GM10266 (cell line): ENCODE results near the gene TFAP2E.

Experiments
- DNase-seq: peaks from one replicate; pipeline ENCODE4 v3.0.0; 2012; ENCODE audit errors: extremely low spot score
- CTCF ChIP-seq: IDR thresholded peaks from 2 replicates; pipeline ENCODE4 v1.5.1; 2012; ENCODE audit warnings: mild to moderate bottlenecking, low read depth; ENCODE audit not compliant: control insufficient read depth, insufficient read depth; ENCODE audit errors: missing control alignments

Gene TFAP2E

GRCh38 chr1:35592991-35593769, 20.1 kb downstream of the TFAP2E start:
- no peak for DNase-seq
- no peak for TF ChIP-seq CTCF

GRCh38 chr1:35594005-35594760, 21.1 kb downstream of the TFAP2E start:
- no peak for DNase-seq
- TF ChIP-seq CTCF = no peak

- no peak for TF ChIP-seq CTCF
These were observed 22.6 kb downstream of the TFAP2E start for GRCh38 chr1:35595684-35596083.

GRCh38 chr1:35597870-35598269, 24.8 kb downstream of the TFAP2E start:
- DNase-seq = no peak
- TF ChIP-seq CTCF = no peak

More at GRCh38 chr1:35595684-35596083, 22.6 kb downstream of the TFAP2E start:
- no peak for DNase-seq

- DNase-seq = no peak
- TF ChIP-seq CTCF = no peak
These were observed 25.8 kb downstream of the TFAP2E start for GRCh38 chr1:35598895-35599294.

GRCh38 chr1:35599411-35599810, 26.3 kb downstream of the TFAP2E start:
- TF ChIP-seq CTCF = no peak

GRCh38 chr1:35600593-35600992, 27.5 kb downstream of the TFAP2E start:
- no peak for TF ChIP-seq CTCF
- DNase-seq = no peak

More at GRCh38 chr1:35599411-35599810, 26.3 kb downstream of the TFAP2E start:
- no peak for DNase-seq
